ENCODE data around the gene ADORA2A.

ADORA2A gene

GRCh38 chr22:24389680-24390079 is 37.7 kb upstream of the ADORA2A start:
- TF ChIP-seq CTCF (IDR thresholded peaks at IDR 0.05; ENCODE audit: low read depth, low read length): no peak
- no peak overlapping the region for H3K4me3 ChIP-seq (ENCODE audit: low read depth, low read length)

GRCh38 chr22:24390156-24390555 is 37.2 kb upstream of the ADORA2A start:
- no peak for TF ChIP-seq CTCF (IDR thresholded peaks at IDR 0.05; ENCODE audit: low read depth, low read length)
- no peak overlapping the region for H3K4me3 ChIP-seq (ENCODE audit: low read depth, low read length)

DNA sequence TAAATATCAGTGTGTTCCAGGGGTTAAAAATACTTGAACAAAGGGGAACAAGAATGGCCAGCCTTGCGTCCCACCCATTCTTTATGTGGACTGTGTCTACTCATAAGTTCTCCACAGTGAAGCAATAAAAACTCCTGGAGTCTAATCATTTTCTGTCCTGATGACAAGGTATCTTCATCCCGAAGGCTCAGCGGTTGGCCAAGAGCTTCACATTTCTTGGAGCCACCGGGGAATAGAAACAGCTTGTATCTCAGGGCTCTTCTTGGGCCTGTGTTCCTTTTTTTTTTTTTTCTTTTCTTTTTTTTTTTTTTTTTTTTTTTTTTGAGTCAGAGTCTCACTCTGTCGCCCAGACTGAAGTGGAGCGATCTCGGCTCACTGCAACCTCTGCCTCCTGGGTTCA is 36.8 kb upstream of the ADORA2A start:
- no peak for TF ChIP-seq CTCF (IDR thresholded peaks at IDR 0.05; ENCODE audit: low read depth, low read length)
- H3K4me3 ChIP-seq (ENCODE audit: low read depth, low read length): no peak overlapping the region

GRCh38 chr22:24391836-24392217 is 35.6 kb upstream of the ADORA2A start:
- TF ChIP-seq CTCF (IDR thresholded peaks at IDR 0.05; ENCODE audit: low read depth, low read length): no peak
- no peak overlapping the region for H3K4me3 ChIP-seq (ENCODE audit: low read depth, low read length)

GRCh38 chr22:24392218-24392931 is 35.0 kb upstream of the ADORA2A start:
- no peak for TF ChIP-seq CTCF (IDR thresholded peaks at IDR 0.05; ENCODE audit: low read depth, low read length)
- no peak overlapping the region for H3K4me3 ChIP-seq (ENCODE audit: low read depth, low read length)

DNA sequence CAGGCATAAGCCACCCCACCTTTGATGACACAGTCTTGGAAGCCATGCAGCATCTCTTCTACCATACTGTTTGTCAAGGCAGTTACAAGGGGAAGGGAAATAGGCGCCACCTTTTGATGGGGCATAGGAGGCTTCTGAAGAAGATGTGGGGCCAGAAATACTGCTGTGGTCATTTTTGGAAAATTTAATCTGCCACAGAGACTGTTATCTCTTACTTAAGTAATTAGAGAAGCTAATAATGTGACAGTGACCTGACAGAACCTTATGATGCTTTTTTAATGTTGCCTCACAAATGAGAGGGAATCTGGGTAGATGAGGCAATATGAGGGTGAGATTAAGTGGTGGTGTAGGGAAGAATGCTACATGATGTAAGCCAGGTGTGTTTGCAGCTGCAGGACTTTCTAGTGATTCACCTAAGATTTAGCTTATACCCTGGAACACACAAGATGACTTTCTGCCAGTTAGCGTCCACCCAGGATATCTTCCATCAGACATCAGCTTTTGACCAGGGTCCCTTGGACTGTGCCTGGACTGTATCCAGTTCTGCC is 34.3 kb upstream of the ADORA2A start:
- no peak for TF ChIP-seq CTCF (IDR thresholded peaks at IDR 0.05; ENCODE audit: low read depth, low read length)
- no peak overlapping the region for H3K4me3 ChIP-seq (ENCODE audit: low read depth, low read length)

DNA sequence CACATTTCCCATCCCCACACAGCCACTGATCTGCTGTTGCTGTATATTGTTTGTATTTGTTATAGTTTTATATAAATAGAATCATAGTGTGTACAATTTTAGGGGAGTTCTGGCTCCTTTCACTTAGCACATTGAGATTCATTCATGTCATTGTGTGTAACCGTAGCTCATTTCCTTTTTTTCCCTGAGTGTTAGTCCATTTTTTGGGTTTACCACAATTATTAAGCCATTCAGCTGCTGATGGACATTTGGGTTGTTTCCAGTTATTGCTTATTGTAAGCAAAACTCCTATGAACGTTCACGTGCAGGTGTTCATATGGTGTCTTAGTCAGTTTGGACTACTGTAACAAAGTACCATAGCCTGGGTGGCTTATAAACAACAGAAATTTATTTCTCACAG is 33.6 kb upstream of the ADORA2A start:
- no peak for TF ChIP-seq CTCF (IDR thresholded peaks at IDR 0.05; ENCODE audit: low read depth, low read length)
- H3K4me3 ChIP-seq (ENCODE audit: low read depth, low read length): no peak overlapping the region
